Right lobe of liver (tissue), 4 donors: ENCODE data around the gene IMMT.

ENCODE experiments used
- POLR2A ChIP-seq: fragments of 450-650 bp; IDR thresholded peaks from one replicate; pipeline ENCODE4 v1.6.1; 2017; ENCODE audit warnings: antibody characterized with exemption, mild to moderate bottlenecking
- TF ChIP-seq, protein P1 (sequence below), 4 donors: fragments of 200-600 bp in 3 of 4; fragments of 450-650 bp in 1 of 4; IDR thresholded peaks; one replicate each; pipeline versions ENCODE4 v1.5.1 to v1.8.0; 2016 to 2022; ENCODE audit warnings: antibody characterized with exemption in 4 of 4, mild to moderate bottlenecking in 2 of 4
- donor health status: DM: no; HTN: no; CAD: no.
- donor health status: DM: no; HTN: no; CAD: no.
- donor health status: DM: no; HTN: yes; CAD: no.

DNA sequence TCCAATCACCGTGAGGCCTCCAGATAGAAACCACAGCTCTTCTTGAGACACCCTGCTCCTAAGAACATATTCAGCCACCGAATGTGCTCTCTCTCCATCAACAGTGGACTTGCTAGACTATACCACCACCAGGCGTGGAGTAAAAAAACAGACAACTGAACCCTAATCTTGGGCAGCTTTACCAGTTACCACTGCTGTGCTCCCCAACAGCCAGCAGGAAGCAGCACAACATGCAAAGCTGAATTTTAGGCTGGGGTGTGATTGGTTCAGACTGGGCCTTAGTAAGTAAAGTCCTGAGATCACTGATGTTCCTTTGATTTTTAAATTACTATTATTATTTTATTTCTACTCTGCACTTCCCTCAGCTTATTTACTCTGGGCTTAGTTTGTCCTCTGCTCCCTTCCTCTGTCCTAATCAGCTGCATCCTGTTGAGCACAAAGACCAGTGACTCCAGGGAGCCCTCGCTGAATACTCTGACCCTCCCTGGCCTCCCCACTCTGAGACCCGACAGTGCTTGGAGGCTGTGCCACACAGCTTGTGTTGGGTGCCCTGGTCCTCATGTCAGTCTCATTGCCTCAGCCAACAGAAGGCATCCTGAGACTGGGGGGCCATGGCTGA is 25.9 kb upstream of the IMMT start:
- TF ChIP-seq, protein P1, sequence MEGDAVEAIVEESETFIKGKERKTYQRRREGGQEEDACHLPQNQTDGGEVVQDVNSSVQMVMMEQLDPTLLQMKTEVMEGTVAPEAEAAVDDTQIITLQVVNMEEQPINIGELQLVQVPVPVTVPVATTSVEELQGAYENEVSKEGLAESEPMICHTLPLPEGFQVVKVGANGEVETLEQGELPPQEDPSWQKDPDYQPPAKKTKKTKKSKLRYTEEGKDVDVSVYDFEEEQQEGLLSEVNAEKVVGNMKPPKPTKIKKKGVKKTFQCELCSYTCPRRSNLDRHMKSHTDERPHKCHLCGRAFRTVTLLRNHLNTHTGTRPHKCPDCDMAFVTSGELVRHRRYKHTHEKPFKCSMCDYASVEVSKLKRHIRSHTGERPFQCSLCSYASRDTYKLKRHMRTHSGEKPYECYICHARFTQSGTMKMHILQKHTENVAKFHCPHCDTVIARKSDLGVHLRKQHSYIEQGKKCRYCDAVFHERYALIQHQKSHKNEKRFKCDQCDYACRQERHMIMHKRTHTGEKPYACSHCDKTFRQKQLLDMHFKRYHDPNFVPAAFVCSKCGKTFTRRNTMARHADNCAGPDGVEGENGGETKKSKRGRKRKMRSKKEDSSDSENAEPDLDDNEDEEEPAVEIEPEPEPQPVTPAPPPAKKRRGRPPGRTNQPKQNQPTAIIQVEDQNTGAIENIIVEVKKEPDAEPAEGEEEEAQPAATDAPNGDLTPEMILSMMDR (IDR thresholded peaks at IDR 0.05), result peak; percentile 77 to 88 (median 86)
- no peak for TF ChIP-seq POLR2A
